ENCODE results near the gene CFDP1.

DNA sequence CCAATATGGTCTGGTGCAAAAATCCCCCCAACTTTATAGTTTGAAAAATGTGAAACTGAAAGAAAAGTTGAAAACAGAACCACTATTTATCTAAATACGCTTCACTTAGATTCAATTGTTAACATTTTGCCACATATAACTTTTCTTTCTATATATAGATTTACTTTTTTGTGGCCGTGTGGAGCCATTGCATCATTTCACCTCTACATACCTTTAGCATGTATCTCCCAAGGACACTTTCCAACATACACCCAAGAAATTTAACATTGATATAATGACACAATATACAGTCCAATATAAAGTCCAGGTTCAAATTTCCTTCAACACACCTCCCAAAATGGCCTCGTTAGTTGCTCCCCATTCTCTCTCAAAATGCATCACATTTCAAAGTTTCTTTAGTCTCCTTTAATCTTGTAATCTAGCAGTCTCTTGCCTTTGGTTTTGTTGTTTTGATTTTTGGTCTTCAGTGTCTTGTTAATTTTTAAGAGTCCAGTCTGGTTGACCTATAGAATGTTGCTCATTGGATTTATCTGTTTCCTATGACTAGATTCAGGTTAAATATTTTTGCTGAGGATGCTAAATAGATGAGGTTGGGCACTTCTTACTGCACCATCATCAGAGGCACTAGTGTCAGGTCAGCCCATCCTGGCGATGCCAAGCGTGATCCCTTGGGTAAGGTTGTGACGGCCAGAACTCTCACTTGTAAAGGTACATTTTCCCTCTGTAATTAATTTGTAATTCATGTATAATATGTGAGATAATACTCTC is 117.6 kb downstream of the CFDP1 start:
- TF ChIP-seq, protein P1, sequence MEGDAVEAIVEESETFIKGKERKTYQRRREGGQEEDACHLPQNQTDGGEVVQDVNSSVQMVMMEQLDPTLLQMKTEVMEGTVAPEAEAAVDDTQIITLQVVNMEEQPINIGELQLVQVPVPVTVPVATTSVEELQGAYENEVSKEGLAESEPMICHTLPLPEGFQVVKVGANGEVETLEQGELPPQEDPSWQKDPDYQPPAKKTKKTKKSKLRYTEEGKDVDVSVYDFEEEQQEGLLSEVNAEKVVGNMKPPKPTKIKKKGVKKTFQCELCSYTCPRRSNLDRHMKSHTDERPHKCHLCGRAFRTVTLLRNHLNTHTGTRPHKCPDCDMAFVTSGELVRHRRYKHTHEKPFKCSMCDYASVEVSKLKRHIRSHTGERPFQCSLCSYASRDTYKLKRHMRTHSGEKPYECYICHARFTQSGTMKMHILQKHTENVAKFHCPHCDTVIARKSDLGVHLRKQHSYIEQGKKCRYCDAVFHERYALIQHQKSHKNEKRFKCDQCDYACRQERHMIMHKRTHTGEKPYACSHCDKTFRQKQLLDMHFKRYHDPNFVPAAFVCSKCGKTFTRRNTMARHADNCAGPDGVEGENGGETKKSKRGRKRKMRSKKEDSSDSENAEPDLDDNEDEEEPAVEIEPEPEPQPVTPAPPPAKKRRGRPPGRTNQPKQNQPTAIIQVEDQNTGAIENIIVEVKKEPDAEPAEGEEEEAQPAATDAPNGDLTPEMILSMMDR (conservative IDR thresholded peaks at IDR 0.05; ENCODE audit: low read length), result no peak
- no peak for TF ChIP-seq EZH2phosphoT487 (IDR thresholded peaks at IDR 0.05; ENCODE audit: borderline replicate concordance)

Measured in Loucy (cell line).